ENCODE data around the gene SLC5A2. TPM values are rescaled to one million over a fixed set of nuclear protein-coding genes. Genes with fewer than 3 reads are reported as not detected.
A peak's percentile ranks its signal among the peaks of the same experiment; 100 is the strongest.

SLC5A2 gene
- polyA plus RNA-seq, 2 of the 4 experiments (the other 2 are of a cell fraction): 0.09 to 0.46 TPM

- ATAC-seq: peak; percentile 27 to 28; a peak in 3 of 6 replicates
Measured at GRCh38 chr16:31484491-31485171, 1.7 kb downstream of the SLC5A2 start.

GRCh38 chr16:31485571-31485970 is 2.6 kb downstream of the SLC5A2 start:
- WGBS (ENCODE audit: missing lambda C conversion rate): 90% methylated on average over 17 of the region's 17 CpGs
- Histone ChIP-seq H3K4me1 (peaks cover 17% of the 10 kb centered on the region; the same call in 2 of the 3 replicates), H3K27ac (no peak overlapping the region), H3K4me2 (no peak overlapping the region), H3K4me3 (no peak overlapping the region), H3K9me3 (no peaks in the 10 kb centered on the region)
- ChIA-PET CTCF (interaction anchor here (0.7 to 1.0 kb wide), 2 partner anchors 9 to 383 kb away, joined by 4 to 7 read pairs; no protein-coding TSS in a partner anchor), POLR2A (no interaction called here)
- FAIRE-seq (no peak), DNase-seq (ENCODE audit: low read depth in 1 of 2, low spot score in 1 of 2) (no peak), ATAC-seq (no peak)
- TF ChIP-seq HOXB13 (CRISPR knock-in tag; IDR thresholded peaks at IDR 0.05; ENCODE audit: low read depth) (no peak), RCOR1 (IDR thresholded peaks at IDR 0.05; ENCODE audit: low read depth, low read length) (no peak), ESRRA (IDR thresholded peaks at IDR 0.05; ENCODE audit: borderline replicate concordance, low read length) (no peak), NR3C1 (IDR thresholded peaks at IDR 0.05) (no peak), KDM1A (IDR thresholded peaks at IDR 0.05; ENCODE audit: low read depth) (no peak), FOSL2 (IDR thresholded peaks at IDR 0.05) (no peak), FOSL2 (CRISPR knock-in tag; IDR thresholded peaks at IDR 0.05) (no peak), NFE2L2 (conservative IDR thresholded peaks at IDR 0.05; ENCODE audit: low read length) (no peak), RARB (CRISPR knock-in tag; IDR thresholded peaks at IDR 0.05) (no peak), HOXB5 (CRISPR knock-in tag; IDR thresholded peaks at IDR 0.05) (no peak), CHD2 (IDR thresholded peaks at IDR 0.05; ENCODE audit: low read length, partially characterized antibody) (no peak), RFX5 (IDR thresholded peaks at IDR 0.05) (no peak), REST (IDR thresholded peaks at IDR 0.05) (no peak), ZC3H11A (IDR thresholded peaks at IDR 0.05) (no peak), HEYL (CRISPR knock-in tag; IDR thresholded peaks at IDR 0.05) (no peak), GATA3 (IDR thresholded peaks at IDR 0.05; ENCODE audit: borderline replicate concordance) (no peak)

More at GRCh38 chr16:31484491-31485171, 1.7 kb downstream of the SLC5A2 start:
- peak overlapping the region in 1 of 2 experiments; percentile 40; a peak in 2 of 6 replicates for H3K27ac ChIP-seq
- ChIA-PET CTCF (no interaction called here), POLR2A (interaction anchor here (0.5 kb wide), 1 partner anchor 63 kb away, joined by 3 read pairs; no protein-coding TSS in a partner anchor)
- peak overlapping the region; percentile 8; the same call in 2 of the 3 replicates for H3K4me2 ChIP-seq
- H3K4me1 ChIP-seq: peaks cover 17% of the 10 kb centered on the region; the same call in 2 of the 3 replicates
- TF ChIP-seq ELK1 (IDR thresholded peaks at IDR 0.05; ENCODE audit: low read depth, low read length) (no peak), MAX (IDR thresholded peaks at IDR 0.05) (peak; percentile 20; the same call in 1 of the 2 replicates)
- 45% methylated on average over 12 of the region's 14 CpGs for WGBS (ENCODE audit: missing lambda C conversion rate)
- DNase-seq (ENCODE audit: low read depth in 1 of 2, low spot score in 1 of 2) (peak in 1 of 2 experiments; percentile 51), FAIRE-seq (no peak)
- no peaks in the 10 kb centered on the region for H3K9me3 ChIP-seq
- no peak overlapping the region for H3K4me3 ChIP-seq

- CTCF ChIA-PET: interaction anchor here (1.0 kb wide), 1 partner anchor 383 kb away, joined by 7 read pairs; no protein-coding TSS in a partner anchor
- Histone ChIP-seq H3K4me3 (no peak overlapping the region), H3K9me3 (no peaks in the 10 kb centered on the region), H3K4me1 (peaks cover 17% of the 10 kb centered on the region; the same call in 2 of the 3 replicates), H3K4me2 (no peak overlapping the region), H3K27ac (no peak overlapping the region)
- DNase-seq (ENCODE audit: low read depth in 1 of 2, low spot score in 1 of 2): no peak
- no peak for FAIRE-seq
- WGBS (ENCODE audit: missing lambda C conversion rate): 87% methylated on average over 5 of the region's 5 CpGs
- ATAC-seq: no peak
- POLR2A ChIA-PET: no interaction called here
- no peak for TF ChIP-seq NFE2L2 (conservative IDR thresholded peaks at IDR 0.05; ENCODE audit: low read length)
- no peak for TF ChIP-seq MAFK (IDR thresholded peaks at IDR 0.05; ENCODE audit: partially characterized antibody)
- TF ChIP-seq KDM5A (IDR thresholded peaks at IDR 0.05): no peak
- no peak for TF ChIP-seq REST (IDR thresholded peaks at IDR 0.05)
Measured at GRCh38 chr16:31486045-31486444, 3.1 kb downstream of the SLC5A2 start.
